ENCODE results near the gene SLC25A34.

GRCh38 chr1:15755646-15756040 is 19.6 kb downstream of the SLC25A34 start:
- TF ChIP-seq CTCF (IDR thresholded peaks at IDR 0.05; ENCODE audit: low read depth, low read length, poor library complexity, severe bottlenecking) (no peak), EZH2phosphoT487 (IDR thresholded peaks at IDR 0.05; ENCODE audit: borderline replicate concordance, low read length) (no peak)

All from DOHH2 (cell line).